ENCODE results near the gene TRIM10. TPM values are rescaled to one million over a fixed set of nuclear protein-coding genes. Genes with fewer than 3 reads are reported as not detected.

Gene TRIM10
- total and polyA plus RNA-seq, 3 experiments from 2014 or later, result not detected

- ChIA-PET CTCF (interaction anchor here (1.2 kb wide), 1 partner anchor 51 kb away, joined by 3 read pairs; no protein-coding TSS in a partner anchor), POLR2A (no interaction called here)
- Histone ChIP-seq H3K4me3 (ENCODE audit: low read length) (no peak overlapping the region), H3K9me3 (ENCODE audit: low read length) (no peaks in the 10 kb centered on the region), H3K4me1 (ENCODE audit: insufficient read depth, low read length) (no peaks in the 10 kb centered on the region), H3K27ac (ENCODE audit: low read depth, low read length) (no peak overlapping the region), H3K36me3 (ENCODE audit: insufficient read depth, low read length) (no peaks in the 10 kb centered on the region), H3K27me3 (ENCODE audit: insufficient read depth, low read length, poor library complexity, severe bottlenecking) (peaks cover 3% of the 10 kb centered on the region)
- Mint-ChIP-seq H3K4me3 (no peak overlapping the region), H3K4me1 (peaks cover 4 to 5% (median 5%) of the 10 kb centered on the region in 3 donors), H3K9me3 (no peaks in the 10 kb centered on the region), H3K27me3 (peaks cover 30 to 67% of the 10 kb centered on the region in 2 donors), H3K36me3 (no peaks in the 10 kb centered on the region), H3K27ac (no peak overlapping the region)
- DNase-seq, result no peak
These were observed 6.1 kb downstream of the TRIM10 start for GRCh38 chr6:30154709-30155519.

GRCh38 chr6:30154061-30154460, 7.0 kb downstream of the TRIM10 start:
- Mint-ChIP-seq H3K9me3 (no peaks in the 10 kb centered on the region), H3K36me3 (no peaks in the 10 kb centered on the region), H3K27ac (no peak overlapping the region), H3K27me3 (peaks cover 28 to 62% of the 10 kb centered on the region in 2 donors), H3K4me1 (peaks cover 4 to 5% (median 5%) of the 10 kb centered on the region in 3 donors), H3K4me3 (no peak overlapping the region)
- Histone ChIP-seq H3K4me3 (ENCODE audit: low read length) (no peak overlapping the region), H3K27ac (ENCODE audit: low read depth, low read length) (no peak overlapping the region), H3K9me3 (ENCODE audit: low read length) (no peaks in the 10 kb centered on the region), H3K27me3 (ENCODE audit: insufficient read depth, low read length, poor library complexity, severe bottlenecking) (peaks cover 3% of the 10 kb centered on the region), H3K36me3 (ENCODE audit: insufficient read depth, low read length) (no peaks in the 10 kb centered on the region), H3K4me1 (ENCODE audit: insufficient read depth, low read length) (no peaks in the 10 kb centered on the region)
- POLR2A ChIA-PET, result no interaction called here
- CTCF ChIA-PET, result interaction anchor here (1.2 kb wide), 1 partner anchor 51 kb away, joined by 3 read pairs; no protein-coding TSS in a partner anchor
- DNase-seq, result no peak

- Mint-ChIP-seq H3K36me3 (no peaks in the 10 kb centered on the region), H3K27me3 (peaks cover 28 to 60% of the 10 kb centered on the region in 2 donors), H3K9me3 (no peaks in the 10 kb centered on the region), H3K4me3 (no peak overlapping the region), H3K4me1 (peaks cover 4 to 5% (median 5%) of the 10 kb centered on the region in 3 donors), H3K27ac (no peak overlapping the region)
- peaks cover 3% of the 10 kb centered on the region for H3K27me3 ChIP-seq (ENCODE audit: insufficient read depth, low read length, poor library complexity, severe bottlenecking)
- no peaks in the 10 kb centered on the region for H3K4me1 ChIP-seq (ENCODE audit: insufficient read depth, low read length)
- DNase-seq, result no peak
- no peak overlapping the region for H3K27ac ChIP-seq (ENCODE audit: low read depth, low read length)
- no peaks in the 10 kb centered on the region for H3K36me3 ChIP-seq (ENCODE audit: insufficient read depth, low read length)
- CTCF ChIA-PET, result no interaction called here
- H3K9me3 ChIP-seq (ENCODE audit: low read length), result no peaks in the 10 kb centered on the region
- no peak overlapping the region for H3K4me3 ChIP-seq (ENCODE audit: low read length)
- POLR2A ChIA-PET, result no interaction called here
These were observed 8.0 kb downstream of the TRIM10 start for GRCh38 chr6:30152910-30153610.

- Histone ChIP-seq H3K27ac (ENCODE audit: low read depth, low read length) (no peak overlapping the region), H3K36me3 (ENCODE audit: insufficient read depth, low read length) (no peaks in the 10 kb centered on the region), H3K4me3 (ENCODE audit: low read length) (no peak overlapping the region), H3K4me1 (ENCODE audit: insufficient read depth, low read length) (no peaks in the 10 kb centered on the region), H3K27me3 (ENCODE audit: insufficient read depth, low read length, poor library complexity, severe bottlenecking) (peaks cover 9% of the 10 kb centered on the region), H3K9me3 (ENCODE audit: low read length) (no peaks in the 10 kb centered on the region)
- Mint-ChIP-seq H3K4me1 (peaks cover 4 to 5% (median 5%) of the 10 kb centered on the region in 3 donors), H3K4me3 (no peak overlapping the region), H3K27me3 (peaks cover 32 to 67% of the 10 kb centered on the region in 2 donors), H3K36me3 (no peaks in the 10 kb centered on the region), H3K9me3 (no peaks in the 10 kb centered on the region), H3K27ac (no peak overlapping the region)
- ChIA-PET POLR2A (no interaction called here), CTCF (no interaction called here)
- DNase-seq, result no peak
These were observed 8.9 kb downstream of the TRIM10 start for GRCh38 chr6:30152016-30152673.

GRCh38 chr6:30151580-30151979, 9.4 kb downstream of the TRIM10 start:
- H3K9me3 Mint-ChIP-seq, result no peaks in the 10 kb centered on the region

GRCh38 chr6:30150671-30151395, 10.2 kb downstream of the TRIM10 start:
- Histone ChIP-seq H3K36me3 (ENCODE audit: insufficient read depth, low read length) (no peaks in the 10 kb centered on the region), H3K27ac (ENCODE audit: low read depth, low read length) (no peak overlapping the region), H3K9me3 (ENCODE audit: low read length) (no peaks in the 10 kb centered on the region), H3K4me1 (ENCODE audit: insufficient read depth, low read length) (no peaks in the 10 kb centered on the region), H3K27me3 (ENCODE audit: insufficient read depth, low read length, poor library complexity, severe bottlenecking) (peaks cover 8% of the 10 kb centered on the region), H3K4me3 (ENCODE audit: low read length) (no peak overlapping the region)
- no peaks in the 10 kb centered on the region for H3K9me3 Mint-ChIP-seq
- POLR2A ChIA-PET, result no interaction called here
- no peak overlapping the region for H3K27ac Mint-ChIP-seq
- CTCF ChIA-PET, result no interaction called here
- H3K36me3 Mint-ChIP-seq, result no peaks in the 10 kb centered on the region
- H3K4me1 Mint-ChIP-seq, result peaks cover 4 to 5% (median 5%) of the 10 kb centered on the region in 3 donors
- DNase-seq, result no peak
- no peak overlapping the region for H3K4me3 Mint-ChIP-seq
- peaks cover 31 to 63% of the 10 kb centered on the region in 2 donors for H3K27me3 Mint-ChIP-seq

More at GRCh38 chr6:30151580-30151979, 9.4 kb downstream of the TRIM10 start:
- DNase-seq, result no peak
- Histone ChIP-seq H3K27ac (ENCODE audit: low read depth, low read length) (no peak overlapping the region), H3K36me3 (ENCODE audit: insufficient read depth, low read length) (no peaks in the 10 kb centered on the region), H3K4me3 (ENCODE audit: low read length) (no peak overlapping the region), H3K9me3 (ENCODE audit: low read length) (no peaks in the 10 kb centered on the region), H3K27me3 (ENCODE audit: insufficient read depth, low read length, poor library complexity, severe bottlenecking) (peaks cover 11% of the 10 kb centered on the region), H3K4me1 (ENCODE audit: insufficient read depth, low read length) (no peaks in the 10 kb centered on the region)
- Mint-ChIP-seq H3K27ac (no peak overlapping the region), H3K27me3 (peaks cover 31 to 66% of the 10 kb centered on the region in 2 donors), H3K4me1 (peaks cover 4 to 5% (median 5%) of the 10 kb centered on the region in 3 donors), H3K4me3 (no peak overlapping the region), H3K36me3 (no peaks in the 10 kb centered on the region)
- ChIA-PET CTCF (no interaction called here), POLR2A (no interaction called here)

GRCh38 chr6:30149858-30150550, 11.0 kb downstream of the TRIM10 start:
- Mint-ChIP-seq H3K27me3 (peaks cover 34 to 63% of the 10 kb centered on the region in 2 donors), H3K4me3 (no peak overlapping the region), H3K4me1 (peaks cover 4 to 5% (median 5%) of the 10 kb centered on the region in 3 donors), H3K9me3 (no peaks in the 10 kb centered on the region), H3K36me3 (no peaks in the 10 kb centered on the region), H3K27ac (no peak overlapping the region)
- Histone ChIP-seq H3K9me3 (ENCODE audit: low read length) (no peaks in the 10 kb centered on the region), H3K36me3 (ENCODE audit: insufficient read depth, low read length) (no peaks in the 10 kb centered on the region), H3K27me3 (ENCODE audit: insufficient read depth, low read length, poor library complexity, severe bottlenecking) (peaks cover 8% of the 10 kb centered on the region), H3K4me1 (ENCODE audit: insufficient read depth, low read length) (no peaks in the 10 kb centered on the region), H3K4me3 (ENCODE audit: low read length) (no peak overlapping the region), H3K27ac (ENCODE audit: low read depth, low read length) (no peak overlapping the region)
- no peak for DNase-seq
- POLR2A ChIA-PET, result no interaction called here
- CTCF ChIA-PET, result no interaction called here
